Stimulated activated naive B cell treated with anti-CD40 and anti-IgM and Interleukin-4, amounts not matched to agents 10 μg/mL and 1 μg/mL and 100 μg/mL, for 72 hours (primary cell): Measurements from ENCODE around the gene DNAH10.

Experiments
- ATAC-seq, 2 donors: fragments of 150-1000 bp; cut with Tn5 transposase; replicated peaks; 2 replicates each; pipeline ENCODE4 v1.10.0; 2021; ENCODE audit warnings: moderate library complexity in 1 of 2
- DNase-seq: peaks from one replicate; pipeline ENCODE4 v3.0.0; 2021
- H3K27ac Mint-ChIP-seq: one replicate; pipeline ENCODE4 v1.8.0; 2022; ENCODE audit warnings: mild to moderate bottlenecking, mixed read lengths
- H3K27me3 Mint-ChIP-seq, 2 donors: one replicate each; pipeline ENCODE4 v1.8.0; 2022; ENCODE audit warnings: mixed read lengths in 2 of 2
- H3K36me3 Mint-ChIP-seq, 2 donors: one replicate each; pipeline ENCODE4 v1.8.0; 2022; ENCODE audit warnings: mixed read lengths in 2 of 2, mild to moderate bottlenecking in 1 of 2
- H3K4me1 Mint-ChIP-seq, 2 donors: one replicate each; pipeline ENCODE4 v1.8.0; 2022; ENCODE audit warnings: mixed read lengths in 2 of 2, mild to moderate bottlenecking in 1 of 2
- H3K4me3 Mint-ChIP-seq, 2 donors: one replicate each; pipeline ENCODE4 v1.8.0; 2022; ENCODE audit warnings: mild to moderate bottlenecking in 2 of 2, mixed read lengths in 2 of 2, moderate library complexity in 1 of 2
- H3K9me3 Mint-ChIP-seq, 2 donors: one replicate each; pipeline ENCODE4 v1.8.0; 2022; ENCODE audit warnings: mixed read lengths in 2 of 2, mild to moderate bottlenecking in 1 of 2

The DNAH10 gene

DNA sequence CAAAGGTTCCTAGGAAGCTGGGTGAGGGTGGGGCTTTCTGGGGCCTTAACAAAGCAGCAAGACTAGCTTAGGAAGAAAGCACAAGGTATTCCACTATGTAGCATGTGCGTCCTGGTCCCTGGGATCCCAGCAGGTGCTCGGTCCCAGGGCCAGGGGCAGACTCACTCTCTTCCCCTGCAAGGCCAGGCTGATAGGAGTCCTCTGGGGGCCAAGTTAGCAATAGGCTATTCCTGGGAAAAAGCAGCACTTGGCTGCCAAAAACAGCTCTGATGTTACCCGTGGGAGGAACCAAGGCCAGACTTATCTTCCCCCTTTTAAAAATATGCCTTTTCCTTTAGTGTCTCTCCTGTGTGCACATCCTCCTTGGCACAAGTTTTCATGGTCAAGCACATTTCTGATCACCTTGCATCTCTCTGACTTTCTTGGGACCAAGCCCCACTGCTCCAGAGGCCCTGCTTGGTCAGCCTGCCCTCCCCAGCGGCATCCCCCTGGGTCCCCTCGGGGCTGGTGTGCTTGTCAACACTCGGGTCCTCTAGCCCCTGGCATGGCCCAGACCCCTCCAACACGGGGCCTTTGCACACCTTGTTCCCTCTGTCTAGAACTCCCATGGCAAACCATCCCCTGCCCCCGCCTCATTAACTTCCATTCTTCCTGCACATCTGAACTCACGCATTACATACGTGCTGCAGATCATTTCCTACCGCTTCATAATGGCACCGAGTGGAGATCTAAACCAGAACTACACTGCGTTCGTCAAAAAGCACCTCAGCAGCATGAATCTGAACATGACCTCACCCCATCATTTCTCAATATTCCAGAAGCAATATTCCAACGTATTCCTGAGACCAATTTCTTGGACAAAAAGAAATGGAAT, 188.6 kb downstream of the DNAH10 start:
- no peak for ATAC-seq
- no peaks in the 10 kb centered on the region for H3K27me3 Mint-ChIP-seq
- H3K4me1 Mint-ChIP-seq = no peaks in the 10 kb centered on the region
- no peak for DNase-seq
- H3K9me3 Mint-ChIP-seq = no peaks in the 10 kb centered on the region
- no peak overlapping the region for H3K27ac Mint-ChIP-seq
- peaks cover 3 to 7% of the 10 kb centered on the region in 2 donors for H3K36me3 Mint-ChIP-seq
- H3K4me3 Mint-ChIP-seq = no peak overlapping the region

DNA sequence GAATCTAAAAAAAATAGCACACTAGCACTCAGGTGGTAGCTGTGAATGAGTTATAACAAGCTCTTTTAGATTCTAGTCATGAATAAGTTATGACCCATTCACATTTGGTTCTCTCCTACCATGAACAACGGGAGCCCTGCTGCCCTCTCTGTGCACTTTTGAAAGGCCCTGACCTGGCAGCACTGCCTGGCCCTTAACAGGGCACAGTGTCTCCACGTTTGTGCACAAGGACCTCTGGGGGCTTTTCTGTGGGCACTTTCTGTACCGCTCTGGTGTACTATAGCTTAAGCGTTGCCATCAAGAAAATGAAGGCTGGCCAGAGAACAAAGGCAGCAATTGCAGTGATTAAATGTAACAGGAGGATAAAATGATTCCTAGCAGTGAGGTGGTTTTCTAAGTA, 189.4 kb downstream of the DNAH10 start:
- Mint-ChIP-seq H3K27me3 (no peaks in the 10 kb centered on the region), H3K36me3 (peaks cover 0 to 2% of the 10 kb centered on the region in 2 donors), H3K9me3 (no peaks in the 10 kb centered on the region), H3K4me3 (no peak overlapping the region), H3K27ac (no peak overlapping the region), H3K4me1 (no peaks in the 10 kb centered on the region)
- no peak for ATAC-seq
- DNase-seq = no peak

DNA sequence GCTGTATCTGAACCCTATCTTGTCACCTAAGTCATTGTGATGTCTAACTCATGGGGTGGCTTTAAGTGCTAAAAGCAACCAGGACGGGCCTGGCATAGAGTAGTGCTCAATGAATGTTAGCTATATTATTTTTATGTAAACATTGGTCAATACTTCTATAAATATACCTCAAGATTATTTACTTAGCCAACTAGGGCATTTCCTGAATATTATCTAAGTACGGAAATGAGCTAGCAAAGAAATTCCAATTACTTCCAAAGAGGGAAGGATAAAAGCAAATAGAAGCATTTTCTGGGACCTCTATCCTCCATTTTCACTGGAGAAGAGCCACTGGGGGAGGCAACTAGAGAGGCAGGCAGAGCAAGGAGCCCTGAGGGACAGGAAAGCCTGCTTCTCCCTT, 189.9 kb downstream of the DNAH10 start:
- no peaks in the 10 kb centered on the region for H3K4me1 Mint-ChIP-seq
- H3K27me3 Mint-ChIP-seq = no peaks in the 10 kb centered on the region
- ATAC-seq (no peak), DNase-seq (no peak)
- no peaks in the 10 kb centered on the region for H3K9me3 Mint-ChIP-seq
- peaks cover 0 to 2% of the 10 kb centered on the region in 2 donors for H3K36me3 Mint-ChIP-seq
- no peak overlapping the region for H3K4me3 Mint-ChIP-seq
- H3K27ac Mint-ChIP-seq = no peak overlapping the region

DNA sequence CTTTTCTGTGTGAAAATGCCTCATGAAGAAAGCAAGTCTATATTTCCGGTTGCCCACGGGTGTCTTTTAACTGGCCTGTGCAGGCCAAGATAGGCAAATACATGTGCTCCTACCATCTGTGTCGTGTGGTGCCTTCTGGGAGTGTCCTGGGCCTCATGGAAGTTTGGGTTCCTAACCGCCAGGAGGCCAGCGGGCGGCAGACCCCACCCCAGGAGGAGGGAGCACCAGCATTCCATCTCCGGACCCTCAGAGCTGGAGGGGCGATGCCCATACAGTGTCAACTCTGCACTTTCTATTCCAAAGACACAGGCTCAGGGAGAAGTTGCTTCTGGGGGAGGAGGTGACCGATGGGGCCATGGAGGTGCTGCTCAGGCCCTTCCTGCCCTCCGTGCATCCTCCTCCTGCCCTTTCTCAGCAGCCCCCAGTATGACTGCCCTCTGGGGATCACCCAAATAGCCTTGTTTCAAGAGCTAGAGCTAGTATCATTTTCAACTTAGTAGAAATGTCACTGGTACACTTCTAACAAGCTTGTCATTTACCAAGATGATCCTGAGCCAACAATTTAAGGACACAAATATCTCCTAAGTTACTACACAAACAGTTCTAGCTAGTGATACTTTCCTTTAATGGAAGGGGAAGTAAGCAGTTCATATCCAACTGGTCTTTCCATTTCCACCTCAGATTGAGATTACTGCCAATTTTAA, 192.7 kb downstream of the DNAH10 start:
- H3K27ac Mint-ChIP-seq = no peak overlapping the region
- H3K27me3 Mint-ChIP-seq = no peaks in the 10 kb centered on the region
- no peaks in the 10 kb centered on the region for H3K36me3 Mint-ChIP-seq
- H3K4me3 Mint-ChIP-seq = no peak overlapping the region
- DNase-seq (no peak), ATAC-seq (no peak)
- H3K4me1 Mint-ChIP-seq = no peaks in the 10 kb centered on the region
- H3K9me3 Mint-ChIP-seq = no peaks in the 10 kb centered on the region

DNA sequence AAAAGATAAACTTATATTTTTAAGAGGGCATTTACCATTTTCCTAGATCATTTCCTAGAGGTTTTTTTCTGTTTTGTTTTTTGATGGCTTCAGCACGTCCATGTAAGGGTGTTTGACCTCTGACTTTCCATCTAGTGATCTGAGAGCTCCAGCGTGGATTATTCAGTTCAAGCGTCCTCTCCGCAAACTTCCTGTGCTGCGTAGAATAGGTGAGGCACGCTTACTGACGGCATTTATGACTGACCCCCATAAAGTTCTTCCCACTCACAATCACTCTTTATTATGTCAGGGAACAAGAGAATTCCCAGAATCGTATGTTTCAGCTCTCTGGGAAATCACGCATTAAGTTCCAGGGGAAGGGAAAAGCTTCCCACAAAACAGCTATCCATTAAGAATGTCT, 194.1 kb downstream of the DNAH10 start:
- Mint-ChIP-seq H3K4me3 (no peak overlapping the region), H3K4me1 (no peaks in the 10 kb centered on the region), H3K9me3 (no peaks in the 10 kb centered on the region), H3K36me3 (no peaks in the 10 kb centered on the region), H3K27ac (no peak overlapping the region), H3K27me3 (no peaks in the 10 kb centered on the region)
- ATAC-seq (no peak), DNase-seq (no peak)

DNA sequence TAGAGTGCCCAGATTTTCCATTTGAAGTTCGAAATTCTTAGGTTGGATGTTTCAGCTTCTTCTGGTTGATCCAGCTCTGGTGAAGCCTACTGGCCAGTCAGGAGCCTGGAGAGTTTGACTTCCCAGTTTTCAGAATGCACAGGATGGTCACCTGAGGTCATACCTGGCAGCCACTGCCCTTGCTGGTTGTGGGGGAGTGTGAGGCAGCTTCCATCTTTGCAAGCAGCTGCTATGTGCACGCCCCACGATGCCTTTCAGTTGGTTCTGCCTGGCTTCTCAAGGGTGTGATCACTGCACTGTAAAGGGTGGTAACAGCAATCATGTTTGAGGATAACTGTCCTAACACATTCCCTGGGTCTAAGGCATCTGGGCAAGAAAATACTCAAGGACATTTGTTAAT, 195.1 kb downstream of the DNAH10 start:
- Mint-ChIP-seq H3K36me3 (no peaks in the 10 kb centered on the region), H3K4me3 (no peak overlapping the region), H3K27me3 (no peaks in the 10 kb centered on the region), H3K27ac (no peak overlapping the region), H3K9me3 (no peaks in the 10 kb centered on the region), H3K4me1 (no peaks in the 10 kb centered on the region)
- DNase-seq (no peak), ATAC-seq (no peak)

DNA sequence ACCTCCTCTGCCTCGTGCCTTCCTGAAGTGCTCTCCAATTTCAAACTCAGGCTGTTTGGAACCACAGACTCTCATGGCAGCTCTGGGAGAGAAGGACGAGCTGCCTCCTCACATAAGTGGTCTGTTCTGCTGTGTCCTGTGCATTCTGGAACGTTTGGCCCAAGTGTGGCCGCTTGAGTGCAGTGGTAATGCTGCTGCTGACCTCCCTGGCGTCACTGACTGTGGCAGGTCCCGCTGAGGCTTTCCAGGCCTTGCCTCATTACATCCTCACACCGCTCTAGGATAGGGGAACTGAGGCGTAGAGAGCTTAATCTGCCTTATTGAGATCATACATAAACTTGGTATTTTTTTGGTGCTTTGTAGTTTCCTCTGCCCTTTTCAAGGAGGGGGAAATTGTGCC, 196.4 kb downstream of the DNAH10 start:
- Mint-ChIP-seq H3K4me1 (peaks cover 3 to 11% of the 10 kb centered on the region in 2 donors), H3K27ac (no peak overlapping the region), H3K4me3 (no peak overlapping the region), H3K36me3 (peaks cover 0 to 3% of the 10 kb centered on the region in 2 donors), H3K9me3 (no peaks in the 10 kb centered on the region), H3K27me3 (no peaks in the 10 kb centered on the region)
- no peak for ATAC-seq
- no peak for DNase-seq

DNA sequence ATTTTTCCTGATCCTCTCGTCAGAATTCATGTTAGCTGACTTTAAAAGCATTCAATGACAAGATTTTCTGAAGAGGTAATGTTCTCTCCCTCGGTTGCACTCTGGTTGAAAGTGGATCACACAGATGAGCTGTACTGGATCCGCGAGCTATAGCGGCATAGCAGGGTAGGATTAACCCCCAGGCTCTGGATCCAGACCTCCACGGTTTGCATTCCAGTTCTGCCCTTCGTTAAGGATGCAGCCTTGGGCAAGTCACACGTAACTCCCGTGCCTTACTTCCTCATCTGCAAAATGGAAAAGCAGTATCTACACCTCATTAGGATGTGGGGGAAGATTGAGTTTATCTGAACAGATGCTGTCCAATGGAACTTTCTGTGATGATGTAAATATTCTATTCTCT, 196.8 kb downstream of the DNAH10 start:
- Mint-ChIP-seq H3K27me3 (no peaks in the 10 kb centered on the region), H3K27ac (no peak overlapping the region), H3K9me3 (no peaks in the 10 kb centered on the region), H3K36me3 (peaks cover 0 to 3% of the 10 kb centered on the region in 2 donors), H3K4me1 (peaks cover 3 to 12% of the 10 kb centered on the region in 2 donors), H3K4me3 (no peak overlapping the region)
- ATAC-seq (no peak), DNase-seq (no peak)

DNA sequence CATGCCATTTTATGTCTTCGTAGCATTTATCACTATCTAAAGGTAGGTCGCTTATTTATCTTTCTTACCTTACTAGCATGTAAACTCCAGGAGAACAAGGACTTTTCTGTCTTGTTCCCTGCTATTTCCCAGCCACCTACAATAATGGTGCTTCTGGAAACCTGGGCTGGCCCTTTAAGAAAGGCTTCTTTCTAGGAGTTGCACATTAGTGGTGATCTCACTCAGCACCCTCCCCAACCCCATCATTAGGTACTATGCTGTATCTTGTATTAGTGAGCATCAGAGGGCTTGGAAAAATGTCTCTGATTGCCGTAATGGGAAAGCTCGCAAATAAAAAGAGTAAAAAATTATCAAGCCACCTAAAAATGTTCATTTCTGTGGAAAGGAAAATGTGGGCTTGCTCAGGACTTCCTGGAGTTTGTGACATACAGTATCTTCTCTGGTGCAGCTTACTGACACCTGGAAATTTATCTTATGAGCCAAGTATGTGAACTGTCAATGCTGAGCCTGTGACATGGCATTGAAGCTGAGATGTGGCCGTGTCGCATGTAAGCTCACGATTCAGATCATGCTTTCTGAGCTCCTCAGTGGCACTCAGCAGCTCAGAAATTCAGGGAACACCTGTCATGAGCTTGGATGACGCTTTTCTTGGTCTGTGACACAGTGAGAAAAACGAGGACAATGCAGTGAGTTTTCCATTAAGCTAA, 198.1 kb downstream of the DNAH10 start:
- no peak overlapping the region for H3K4me3 Mint-ChIP-seq
- H3K27me3 Mint-ChIP-seq = no peaks in the 10 kb centered on the region
- H3K9me3 Mint-ChIP-seq = no peaks in the 10 kb centered on the region
- H3K4me1 Mint-ChIP-seq = peaks cover 3 to 12% of the 10 kb centered on the region in 2 donors
- ATAC-seq (no peak), DNase-seq (no peak)
- no peak overlapping the region for H3K27ac Mint-ChIP-seq
- H3K36me3 Mint-ChIP-seq = peaks cover 0 to 3% of the 10 kb centered on the region in 2 donors

DNA sequence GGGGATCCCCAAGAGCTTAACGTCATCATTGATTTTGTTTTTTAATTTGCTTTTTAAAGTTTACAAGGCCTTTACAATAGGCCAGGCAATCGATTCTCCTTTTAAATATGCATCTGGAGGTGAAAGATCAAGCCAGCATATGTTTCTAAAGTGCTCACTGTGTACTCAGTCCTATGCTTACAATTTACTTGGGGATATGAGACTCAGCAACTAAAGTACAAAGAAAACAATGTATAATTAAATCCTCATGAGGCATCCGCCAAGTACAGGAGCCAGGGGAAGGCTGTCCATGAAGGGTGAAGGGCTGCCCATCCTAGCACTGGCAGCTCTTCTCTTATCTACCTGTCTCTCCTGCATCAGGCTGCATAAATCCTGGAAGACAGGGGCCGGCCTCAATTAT, 198.8 kb downstream of the DNAH10 start:
- ATAC-seq = no peak
- Mint-ChIP-seq H3K27ac (no peak overlapping the region), H3K4me3 (no peak overlapping the region), H3K9me3 (no peaks in the 10 kb centered on the region), H3K27me3 (no peaks in the 10 kb centered on the region), H3K4me1 (peaks cover 3 to 12% of the 10 kb centered on the region in 2 donors), H3K36me3 (peaks cover 0 to 3% of the 10 kb centered on the region in 2 donors)
- DNase-seq = no peak

DNA sequence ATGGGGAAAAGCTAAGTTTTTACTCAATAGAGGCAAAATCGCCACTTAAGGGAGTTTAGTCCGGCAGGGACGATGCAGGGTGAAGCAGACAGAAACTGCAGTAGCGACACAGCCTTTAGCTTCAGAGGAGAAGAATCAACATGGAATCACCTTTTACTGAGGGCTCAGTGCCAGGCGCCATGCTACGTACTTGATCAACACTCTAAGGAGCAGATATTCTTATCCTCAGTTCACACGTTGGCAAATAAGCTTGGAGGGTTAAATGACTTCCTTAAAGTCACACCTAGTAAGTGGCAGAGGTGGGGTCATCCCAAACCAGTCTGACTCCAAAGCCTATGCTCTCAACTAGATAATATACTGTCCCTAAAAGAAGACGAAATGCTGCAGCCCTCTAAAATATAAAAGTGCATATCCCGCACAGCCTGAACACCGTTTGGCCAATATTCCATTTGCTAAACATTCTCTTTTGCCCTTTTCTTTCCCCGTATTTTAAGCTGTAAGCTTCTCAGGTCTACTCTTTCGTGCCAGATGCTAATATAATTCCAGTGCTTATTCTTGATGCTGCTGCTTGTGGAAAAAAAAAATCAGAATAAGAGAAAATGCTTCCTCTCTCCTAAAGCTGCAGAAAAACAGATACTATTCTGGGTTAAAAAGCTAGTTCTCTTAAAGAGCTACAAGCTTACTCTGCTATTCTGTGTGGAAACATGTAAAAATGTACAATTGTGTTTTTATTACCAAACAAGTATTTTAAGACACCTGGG, 199.7 kb downstream of the DNAH10 start:
- ATAC-seq (no peak), DNase-seq (no peak)
- Mint-ChIP-seq H3K27ac (no peak overlapping the region), H3K4me1 (peaks cover 3 to 12% of the 10 kb centered on the region in 2 donors), H3K36me3 (peaks cover 0 to 3% of the 10 kb centered on the region in 2 donors), H3K27me3 (no peaks in the 10 kb centered on the region), H3K9me3 (no peaks in the 10 kb centered on the region), H3K4me3 (no peak overlapping the region)

DNA sequence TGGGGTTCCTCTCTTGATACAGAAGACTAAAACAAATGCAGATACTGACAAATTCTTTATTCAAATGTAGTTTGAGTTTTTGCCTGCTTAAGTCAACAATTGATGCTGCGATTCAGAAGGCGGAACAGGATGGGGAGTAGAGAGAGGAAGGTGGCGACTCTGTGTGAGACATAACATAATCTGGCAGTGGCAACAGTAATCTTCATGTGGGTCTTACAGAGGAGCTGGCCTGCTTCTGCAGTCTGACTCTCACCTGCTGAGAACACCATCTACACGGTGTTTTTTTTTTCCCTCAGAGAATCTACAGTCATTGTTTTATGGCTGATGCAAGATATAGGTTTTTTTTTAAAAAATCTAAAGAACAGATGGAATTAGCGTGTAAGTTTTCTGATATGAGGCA, 200.4 kb downstream of the DNAH10 start:
- H3K4me3 Mint-ChIP-seq = no peak overlapping the region
- no peak for DNase-seq
- peaks cover 0 to 3% of the 10 kb centered on the region in 2 donors for H3K36me3 Mint-ChIP-seq
- ATAC-seq = no peak
- H3K27ac Mint-ChIP-seq = no peak overlapping the region
- no peaks in the 10 kb centered on the region for H3K9me3 Mint-ChIP-seq
- peaks cover 3 to 12% of the 10 kb centered on the region in 2 donors for H3K4me1 Mint-ChIP-seq
- no peaks in the 10 kb centered on the region for H3K27me3 Mint-ChIP-seq

DNA sequence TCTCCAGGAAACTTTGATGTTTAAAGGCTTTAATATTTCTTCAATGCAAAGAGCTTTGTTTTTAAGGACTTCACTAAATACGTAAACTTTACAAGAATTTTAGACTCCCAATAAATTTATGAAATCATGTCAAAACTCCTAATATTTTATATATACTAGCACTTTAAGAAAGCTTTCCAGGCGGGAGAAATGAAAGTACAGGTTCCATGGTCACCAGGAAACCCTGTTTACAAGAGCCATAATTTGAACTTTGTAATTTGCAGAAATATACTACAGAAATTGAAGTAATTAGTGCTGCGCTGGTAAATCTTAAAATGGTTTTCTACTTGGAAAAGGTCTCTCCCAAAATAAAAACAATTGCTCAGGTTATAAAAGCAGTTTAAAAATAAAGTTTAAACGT, 201.7 kb downstream of the DNAH10 start:
- no peaks in the 10 kb centered on the region for H3K27me3 Mint-ChIP-seq
- peaks cover 0 to 3% of the 10 kb centered on the region in 2 donors for H3K36me3 Mint-ChIP-seq
- no peak overlapping the region for H3K27ac Mint-ChIP-seq
- ATAC-seq = no peak
- H3K9me3 Mint-ChIP-seq = no peaks in the 10 kb centered on the region
- no peak overlapping the region for H3K4me3 Mint-ChIP-seq
- DNase-seq = no peak
- peaks cover 3 to 12% of the 10 kb centered on the region in 2 donors for H3K4me1 Mint-ChIP-seq

DNA sequence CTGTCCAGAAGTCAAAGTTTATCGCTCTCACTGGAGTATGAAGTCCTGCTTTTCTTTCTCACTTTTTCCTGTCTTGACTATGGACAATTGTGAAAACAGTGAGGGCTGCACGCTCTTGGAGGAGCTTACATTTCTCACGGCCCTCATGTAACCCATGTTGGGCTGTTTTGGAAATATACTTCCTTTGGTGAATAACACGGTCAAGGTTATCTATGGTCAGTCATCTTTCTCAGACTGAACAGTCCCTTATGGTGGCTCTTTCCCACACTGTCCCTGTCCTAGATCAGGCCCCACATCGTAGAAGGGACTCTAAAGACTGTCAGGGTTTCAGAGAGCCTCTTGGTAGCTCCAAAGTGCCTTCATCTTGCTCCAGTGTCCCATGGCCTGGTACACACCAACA, 203.3 kb downstream of the DNAH10 start:
- no peaks in the 10 kb centered on the region for H3K27me3 Mint-ChIP-seq
- H3K9me3 Mint-ChIP-seq = no peaks in the 10 kb centered on the region
- peaks cover 0 to 3% of the 10 kb centered on the region in 2 donors for H3K36me3 Mint-ChIP-seq
- H3K4me3 Mint-ChIP-seq = no peak overlapping the region
- ATAC-seq (no peak), DNase-seq (no peak)
- H3K4me1 Mint-ChIP-seq = peaks cover 4 to 12% of the 10 kb centered on the region in 2 donors
- no peak overlapping the region for H3K27ac Mint-ChIP-seq
